GM08714 (cell line): Measurements from ENCODE around the gene RUVBL1.

ENCODE experiments used
- H3K4me3 ChIP-seq: fragments of 200-500 bp; sonication (Bioruptor generic); 2 replicates; pipeline ENCODE4 v1.5.1; 2014; ENCODE audit warnings: mild to moderate bottlenecking, low read length, inconsistent platforms
- ZNF274 ChIP-seq: IDR thresholded peaks from 2 replicates; pipeline ENCODE4 v1.6.1; 2012; ENCODE audit warnings: mild to moderate bottlenecking, low read depth, low read length

The RUVBL1 gene

GRCh38 chr3:128151758-128152274 is 28.2 kb upstream of the RUVBL1 start:
- H3K4me3 ChIP-seq: no peak overlapping the region
- no peak for TF ChIP-seq ZNF274

GRCh38 chr3:128149650-128150049 is 26.0 kb upstream of the RUVBL1 start:
- H3K4me3 ChIP-seq: no peak overlapping the region
- TF ChIP-seq ZNF274: no peak

- no peak overlapping the region for H3K4me3 ChIP-seq
- TF ChIP-seq ZNF274: no peak
Observed at GRCh38 chr3:128146201-128146600, 22.6 kb upstream of the RUVBL1 start.

- no peak overlapping the region for H3K4me3 ChIP-seq
- TF ChIP-seq ZNF274: no peak
Observed at GRCh38 chr3:128145279-128145678, 21.7 kb upstream of the RUVBL1 start.

GRCh38 chr3:128144512-128145187 is 21.0 kb upstream of the RUVBL1 start:
- no peak overlapping the region for H3K4me3 ChIP-seq
- TF ChIP-seq ZNF274: no peak

- no peak for TF ChIP-seq ZNF274
- H3K4me3 ChIP-seq: no peak overlapping the region
Observed at GRCh38 chr3:128143496-128143895, 19.9 kb upstream of the RUVBL1 start.

GRCh38 chr3:128133273-128133883 is 9.8 kb upstream of the RUVBL1 start:
- H3K4me3 ChIP-seq: no peak overlapping the region
- no peak for TF ChIP-seq ZNF274

GRCh38 chr3:128131897-128132646 is 8.5 kb upstream of the RUVBL1 start:
- TF ChIP-seq ZNF274: no peak
- H3K4me3 ChIP-seq: no peak overlapping the region

- no peak for TF ChIP-seq ZNF274
- H3K4me3 ChIP-seq: no peak overlapping the region
Observed at GRCh38 chr3:128128251-128128650, 4.6 kb upstream of the RUVBL1 start.

GRCh38 chr3:128127236-128127635 is 3.6 kb upstream of the RUVBL1 start:
- H3K4me3 ChIP-seq: no peak overlapping the region
- no peak for TF ChIP-seq ZNF274

- TF ChIP-seq ZNF274: no peak
- H3K4me3 ChIP-seq: peak overlapping the region; percentile 71
Observed at GRCh38 chr3:128123156-128123537, 465 bp downstream of the RUVBL1 start.

- no peak for TF ChIP-seq ZNF274
- no peak overlapping the region for H3K4me3 ChIP-seq
Observed at GRCh38 chr3:128122013-128122412, 1.6 kb downstream of the RUVBL1 start.

- no peak overlapping the region for H3K4me3 ChIP-seq
- TF ChIP-seq ZNF274: no peak
Observed at GRCh38 chr3:128113817-128114794, 9.5 kb downstream of the RUVBL1 start.

- no peak overlapping the region for H3K4me3 ChIP-seq
- no peak for TF ChIP-seq ZNF274
Observed at GRCh38 chr3:128112357-128112968, 11.1 kb downstream of the RUVBL1 start.
